Stimulated activated CD4-positive, alpha-beta T cell treated with anti-CD3 and anti-CD28 coated beads, Interleukin-4, amount 100 ng/mL, for 24 hours (primary cell): ENCODE measurements around the gene RHBDF2.

Experiments
- DNase-seq: peaks from one replicate; pipeline ENCODE4 v3.0.0-alpha.2; 2020

Gene RHBDF2

DNA sequence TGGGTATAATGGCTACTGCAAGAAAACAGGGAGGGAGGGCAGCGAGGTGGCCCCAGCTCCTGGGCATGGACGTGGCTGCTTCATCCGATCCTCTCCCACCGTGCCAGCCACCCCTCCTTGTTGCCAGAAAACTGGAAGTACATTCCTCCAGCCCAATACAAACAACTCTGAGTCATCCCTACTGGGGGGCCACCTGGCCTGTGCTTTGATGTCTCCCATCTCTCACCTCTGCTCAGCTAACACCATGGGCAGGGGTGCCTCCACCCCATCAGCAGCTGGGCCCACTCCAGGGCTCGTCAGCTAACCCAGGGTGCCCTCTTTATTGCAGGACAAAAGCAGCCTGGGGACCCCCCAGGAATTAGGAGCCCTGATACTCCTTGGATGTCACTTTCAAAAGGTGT is 2.0 kb downstream of the RHBDF2 start:
- DNase-seq, result no peak

DNA sequence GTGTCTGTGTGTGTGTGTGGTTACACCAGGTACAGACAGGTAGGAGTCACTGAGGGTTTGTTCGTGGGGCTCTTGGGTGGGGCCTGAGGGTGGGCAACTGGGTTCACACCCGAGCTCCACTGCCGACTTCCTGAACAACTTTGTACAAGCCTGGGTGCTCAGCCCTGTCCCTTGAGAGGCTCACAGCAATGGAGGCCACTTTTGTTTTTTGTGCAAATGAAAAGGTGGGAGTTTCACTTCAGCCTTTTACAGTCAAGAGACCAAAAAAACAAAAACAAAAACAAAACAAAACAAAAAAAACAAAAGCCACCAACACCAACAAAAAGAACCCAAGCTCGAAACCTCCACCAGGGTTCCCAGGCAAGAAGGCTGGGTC is 2.4 kb downstream of the RHBDF2 start:
- DNase-seq, result no peak

DNA sequence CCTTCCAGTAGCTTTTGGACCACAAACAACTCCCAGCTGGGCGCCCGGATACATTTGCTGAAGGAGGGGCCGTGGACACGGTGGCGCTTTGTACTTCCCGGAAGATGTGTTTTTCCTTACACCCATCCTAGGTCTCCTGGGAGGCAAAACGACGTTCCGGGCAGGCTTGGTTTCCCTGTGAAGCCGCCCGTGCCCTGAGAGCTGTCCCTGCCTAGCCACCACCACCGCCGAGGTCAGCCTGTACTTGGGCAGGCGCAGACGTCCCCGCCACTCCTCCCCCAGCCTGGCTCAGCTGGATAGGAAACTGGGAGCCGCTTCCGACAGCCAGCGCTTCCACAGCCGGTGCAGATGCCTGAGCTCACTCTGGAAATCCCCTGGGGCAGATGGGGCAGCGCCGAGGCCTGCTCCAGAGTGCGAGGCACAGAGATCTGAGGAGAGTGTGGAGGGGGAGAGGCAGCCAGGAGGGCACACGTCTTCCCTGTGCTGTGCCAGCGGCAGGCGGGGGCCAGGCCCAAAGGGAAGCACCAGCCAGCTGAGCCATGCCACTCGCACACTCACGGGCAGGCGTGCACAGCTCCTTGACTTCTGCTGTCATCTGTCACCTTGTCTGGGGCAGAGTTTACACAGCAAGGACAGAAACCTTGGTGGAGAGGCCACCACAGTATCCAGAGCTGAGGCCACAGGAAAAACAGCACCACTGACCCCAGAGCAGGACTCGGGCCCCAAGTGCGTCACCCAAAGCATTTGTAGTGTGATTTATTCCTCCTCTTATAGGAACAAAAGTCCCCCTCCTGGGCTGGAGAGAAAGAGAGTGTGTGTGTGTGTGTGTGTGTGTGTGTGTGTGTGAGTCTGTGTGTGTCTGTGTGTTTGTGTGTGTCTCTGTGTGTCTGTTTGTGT is 3.0 kb downstream of the RHBDF2 start:
- no peak for DNase-seq

DNA sequence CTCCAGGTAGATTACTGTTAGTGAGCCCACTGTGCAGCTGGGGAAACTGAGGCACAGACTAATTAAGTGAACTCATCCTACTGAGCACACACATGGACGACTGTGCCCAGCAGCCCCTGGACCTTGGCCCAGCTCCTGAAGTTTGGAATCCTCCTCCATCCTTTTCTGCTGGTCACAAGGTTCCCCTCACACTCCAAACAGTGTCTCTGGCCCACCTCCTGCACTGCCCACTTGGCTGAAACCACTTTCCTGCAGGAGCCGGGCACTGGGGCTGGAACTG is 3.6 kb downstream of the RHBDF2 start:
- no peak for DNase-seq

DNA sequence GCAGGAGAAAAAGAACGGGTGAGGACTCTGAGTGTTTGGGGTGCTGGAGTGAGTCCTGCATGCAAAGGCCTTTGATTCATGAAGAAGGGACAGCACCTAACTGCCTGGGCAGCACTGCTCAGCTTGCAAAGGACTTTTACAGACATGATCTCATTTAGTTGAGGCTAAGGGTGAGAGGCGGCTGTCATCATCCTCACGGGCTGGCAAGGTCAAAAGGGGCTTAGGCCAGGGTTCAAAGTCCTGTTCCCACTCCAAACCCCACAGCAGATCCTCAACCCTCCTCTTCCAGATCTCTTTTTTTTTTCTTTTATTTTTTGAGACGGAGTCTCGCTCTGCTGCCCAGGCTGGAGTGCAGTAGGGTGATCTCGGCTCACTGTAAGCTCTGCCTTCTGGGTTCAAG is 4.8 kb downstream of the RHBDF2 start:
- no peak for DNase-seq

DNA sequence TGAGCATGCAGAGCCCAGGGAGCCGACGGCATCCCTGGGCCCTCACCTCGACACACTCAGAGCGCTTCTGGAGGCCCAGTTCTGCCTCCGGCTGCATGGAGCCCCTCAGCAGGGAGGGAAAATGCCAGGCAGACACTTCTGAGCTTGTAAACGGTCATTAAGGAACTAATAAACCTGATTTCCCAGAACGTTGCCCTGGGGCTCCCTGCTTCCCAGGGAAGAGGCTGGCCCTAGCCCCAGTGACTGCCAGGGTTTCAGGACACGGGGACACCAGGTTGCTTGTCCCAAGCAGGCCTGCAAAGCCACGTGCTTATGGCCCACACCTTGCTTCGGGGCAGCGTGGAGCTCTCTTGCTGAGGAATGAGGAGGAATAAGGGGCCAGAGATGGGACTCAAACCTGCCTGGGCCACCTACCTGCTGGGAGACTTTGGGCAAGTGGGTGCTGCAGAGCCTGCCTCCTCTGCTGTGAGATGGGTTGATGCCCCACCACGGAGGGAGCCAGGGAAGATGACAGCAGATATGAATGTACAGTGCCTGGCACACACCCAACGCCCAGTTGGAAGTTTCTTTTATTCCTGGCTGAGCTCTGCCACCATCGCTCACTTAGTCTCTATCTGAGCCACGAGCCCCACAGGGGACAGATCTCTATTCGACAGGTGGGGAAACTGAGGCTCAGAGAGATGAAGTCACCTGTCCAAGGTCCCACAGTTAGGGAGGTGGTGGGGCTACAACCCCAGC is 5.4 kb downstream of the RHBDF2 start:
- no peak for DNase-seq

DNA sequence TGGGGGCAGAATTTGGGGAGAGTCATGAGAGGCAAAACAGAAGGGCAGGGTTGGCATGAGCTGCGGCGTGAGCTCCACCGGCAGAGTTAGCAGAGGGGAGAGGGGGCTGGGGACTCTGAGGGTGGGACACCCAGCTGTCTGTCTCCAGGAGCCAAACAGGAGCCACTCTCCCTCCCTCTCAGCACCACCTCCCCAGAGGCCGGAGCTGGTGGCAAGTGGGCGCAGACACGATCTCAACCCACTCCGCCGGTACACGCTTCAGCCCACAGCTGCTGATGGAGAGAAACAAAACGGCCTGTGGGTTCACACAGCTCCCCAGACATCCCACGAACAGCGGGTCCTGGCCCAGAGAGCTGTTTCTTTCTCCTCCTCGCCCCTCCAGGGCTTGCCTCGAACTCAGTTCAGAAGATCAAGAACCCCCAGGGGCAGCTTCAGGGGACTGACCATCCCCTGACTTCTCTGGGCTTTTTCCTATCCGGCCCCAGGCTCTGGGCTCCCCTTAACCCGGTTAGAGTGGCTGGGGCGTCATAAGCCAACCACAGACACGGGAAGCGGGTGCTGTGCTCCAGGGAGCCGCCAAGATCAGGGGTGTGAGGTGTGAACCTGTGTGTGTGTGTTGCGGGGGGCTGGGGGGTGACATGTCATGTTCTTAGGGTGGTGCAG is 7.6 kb downstream of the RHBDF2 start:
- no peak for DNase-seq

DNA sequence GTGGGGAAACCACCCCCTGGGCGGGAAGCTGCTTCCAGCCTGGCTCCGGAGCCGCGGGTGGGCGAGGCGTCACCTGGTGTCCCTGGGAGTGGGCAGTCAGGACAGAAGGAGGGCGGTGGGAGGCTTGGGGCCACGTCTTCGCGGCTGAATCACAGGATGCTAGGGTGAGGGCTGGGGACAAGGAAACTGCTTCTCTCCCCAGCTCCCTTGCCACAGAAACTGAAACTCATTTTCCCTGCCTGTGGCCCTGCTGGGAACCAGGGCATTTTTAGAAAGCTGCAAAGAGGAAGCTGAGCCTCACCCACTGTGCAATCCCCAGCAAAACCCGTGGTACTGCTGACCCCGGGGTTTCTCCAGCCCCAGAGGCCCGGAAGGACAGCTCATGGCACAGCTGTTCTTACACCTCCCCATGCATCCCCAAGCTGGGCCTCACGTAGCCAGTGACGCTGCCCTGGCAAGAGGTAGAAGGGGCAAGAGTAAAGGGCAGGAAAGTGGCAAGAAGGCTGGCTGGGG is 8.2 kb downstream of the RHBDF2 start:
- peak; percentile 40 for DNase-seq

DNA sequence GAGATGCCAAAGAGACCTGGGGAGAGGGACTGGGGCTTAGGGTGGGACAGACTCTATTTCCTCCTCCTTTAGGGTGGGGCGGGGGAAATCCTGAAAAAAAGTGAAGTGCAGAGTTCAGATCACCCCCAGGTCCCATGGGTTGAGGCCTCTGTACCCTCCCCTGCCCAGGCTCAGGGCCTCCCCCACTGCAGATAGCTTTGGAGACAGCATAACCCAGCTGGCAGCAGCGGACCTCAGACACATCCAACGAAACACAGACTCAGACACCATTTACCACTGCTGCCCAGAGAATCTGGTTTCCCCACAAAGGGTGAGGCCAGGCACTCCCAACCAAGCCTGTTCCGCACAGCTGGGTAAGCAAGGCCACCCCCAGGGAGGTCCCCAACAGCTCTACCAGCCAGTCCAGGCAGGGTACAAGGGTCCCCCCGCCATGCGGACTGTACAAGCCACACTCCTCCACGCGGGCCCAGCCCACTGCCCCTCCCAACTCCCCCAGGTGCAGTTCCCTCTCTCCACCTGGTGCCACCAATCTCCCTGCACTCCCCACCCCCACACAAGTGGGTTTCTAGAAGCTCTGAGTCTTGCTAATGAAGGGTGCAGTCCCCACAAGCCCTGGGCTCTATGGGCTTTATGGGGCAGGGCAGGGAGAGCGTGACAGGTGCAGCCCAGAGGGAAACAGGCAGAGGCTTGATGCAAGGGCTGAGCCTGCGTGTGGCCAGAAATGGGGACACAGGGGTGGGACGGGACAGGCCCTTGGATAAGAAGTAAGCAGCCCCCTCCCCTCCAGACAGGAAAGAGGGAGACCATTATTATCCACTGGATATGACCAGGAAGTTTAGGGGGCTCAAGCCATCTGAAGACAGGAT is 8.9 kb downstream of the RHBDF2 start:
- DNase-seq, result no peak

DNA sequence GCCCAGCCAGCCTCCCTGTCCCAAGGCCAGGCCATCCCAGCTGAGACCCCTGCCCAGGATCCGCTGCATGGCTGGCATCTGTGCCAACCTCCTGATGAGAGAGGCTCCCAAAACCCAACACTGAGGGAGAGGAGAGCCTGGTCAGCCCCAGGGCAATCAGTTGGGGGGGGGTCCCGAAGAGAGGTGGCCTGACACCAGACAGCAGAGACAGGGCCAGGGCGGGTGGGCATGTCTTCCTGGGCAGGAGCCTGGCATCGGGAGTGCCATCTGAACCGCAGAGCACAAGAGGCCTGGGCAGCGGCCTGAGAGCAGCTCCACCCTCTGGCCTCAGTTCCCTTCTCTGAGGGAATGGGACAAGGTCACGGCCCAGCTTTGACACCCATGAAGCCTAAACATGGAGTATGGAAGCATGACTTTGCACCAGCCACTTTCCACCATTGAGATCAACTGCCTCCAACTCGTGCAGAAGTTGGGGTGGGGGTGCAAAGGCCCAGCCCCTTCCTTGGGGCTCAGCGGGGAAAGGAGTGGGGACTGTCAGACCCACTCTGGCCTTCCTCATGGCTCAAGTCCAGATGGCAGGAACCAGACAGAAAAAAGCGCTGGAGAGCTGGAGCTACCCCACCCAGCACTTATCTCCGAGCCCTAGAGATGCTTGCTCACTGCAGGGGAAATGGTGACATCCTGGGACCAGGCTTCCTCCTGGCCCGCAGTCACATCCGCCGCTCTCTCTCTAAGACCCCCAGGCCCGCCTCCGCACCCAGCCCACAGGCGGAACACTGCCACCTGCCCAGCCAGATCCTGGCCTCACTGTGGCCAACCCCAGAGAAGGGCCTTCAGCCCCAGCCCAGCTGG is 9.7 kb downstream of the RHBDF2 start:
- no peak for DNase-seq

DNA sequence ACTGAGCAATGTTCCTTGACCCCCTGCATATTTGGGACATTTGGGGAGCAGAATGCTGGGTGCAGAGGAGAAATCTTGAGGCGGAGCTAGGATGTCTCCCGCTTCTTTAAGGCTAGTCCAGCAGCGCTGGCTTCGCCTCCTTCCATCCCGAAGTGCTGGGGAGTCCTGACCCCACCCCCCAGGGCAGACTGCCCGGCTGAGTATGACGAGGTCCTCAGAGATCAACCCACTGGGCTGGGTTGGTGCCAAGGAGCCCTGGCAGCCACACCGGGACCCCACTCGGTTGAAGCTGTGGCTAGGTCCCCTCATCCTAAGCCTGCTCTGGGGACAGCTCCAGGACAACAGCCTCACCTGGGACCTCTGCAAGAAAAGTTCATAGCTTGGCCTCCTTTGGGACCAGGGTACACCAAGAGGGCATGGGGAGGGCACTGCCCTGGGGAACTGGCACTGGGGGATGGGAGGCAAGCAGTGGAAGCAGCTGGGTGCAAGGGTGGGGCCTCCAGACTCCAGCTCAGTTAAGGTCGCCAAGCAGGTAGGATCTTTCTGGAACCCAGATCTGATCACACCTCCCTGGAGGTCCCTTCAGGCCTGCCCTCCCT is 11.0 kb downstream of the RHBDF2 start:
- DNase-seq, result no peak

DNA sequence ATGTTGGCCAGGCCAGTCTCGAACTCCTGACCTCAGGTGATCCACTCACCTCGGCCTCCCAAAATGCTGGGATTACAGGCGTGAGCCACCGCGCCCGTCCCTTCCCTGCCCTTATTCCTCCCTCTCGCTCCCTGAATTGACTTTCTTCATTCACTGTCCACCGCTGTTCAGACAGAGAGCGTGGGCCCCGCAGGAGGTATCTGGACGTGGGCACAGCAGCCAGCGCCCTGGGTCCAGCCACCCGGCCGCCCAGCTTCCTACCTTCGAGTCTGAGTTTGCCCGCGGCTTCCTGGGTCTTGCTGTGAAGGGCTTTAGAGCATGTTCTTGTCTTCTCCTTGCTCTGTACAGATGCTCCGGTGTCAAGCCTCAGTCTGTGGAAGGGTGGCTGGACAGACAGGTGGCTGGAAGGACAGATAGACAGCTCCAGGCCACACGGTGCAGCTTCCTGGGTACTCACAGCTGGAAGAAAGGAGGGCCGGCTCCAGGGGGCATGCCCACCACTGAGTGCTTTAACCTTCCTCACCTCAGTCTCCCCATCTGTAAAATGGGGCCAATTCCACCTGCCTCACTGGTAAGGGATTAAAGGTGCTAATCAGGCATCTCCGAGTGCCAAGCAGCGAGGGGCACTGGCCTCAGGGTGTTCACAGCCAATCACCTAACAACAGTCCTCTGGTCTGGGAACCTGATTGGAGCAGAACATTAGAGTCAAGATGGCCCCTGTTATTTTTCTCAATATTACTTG is 13.6 kb downstream of the RHBDF2 start:
- no peak for DNase-seq

DNA sequence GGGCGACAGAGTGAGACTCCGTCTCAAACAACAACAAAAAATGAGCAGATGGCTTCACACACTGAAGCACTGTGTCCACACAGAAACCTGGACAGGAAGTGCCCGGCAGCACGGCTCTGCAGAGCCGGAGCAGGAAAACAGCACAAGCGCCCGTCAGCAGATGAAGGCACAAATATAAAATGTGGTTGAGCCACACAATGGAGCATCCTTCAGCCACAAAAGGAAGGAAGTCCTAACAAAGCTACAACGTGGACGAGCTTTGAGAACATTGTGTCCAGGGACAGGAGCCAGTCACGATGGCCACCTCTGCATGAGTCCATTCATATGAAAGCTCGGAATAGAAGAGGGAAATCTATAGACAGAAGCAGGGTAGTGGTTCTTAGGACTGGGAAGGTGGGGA is 15.7 kb downstream of the RHBDF2 start:
- no peak for DNase-seq

DNA sequence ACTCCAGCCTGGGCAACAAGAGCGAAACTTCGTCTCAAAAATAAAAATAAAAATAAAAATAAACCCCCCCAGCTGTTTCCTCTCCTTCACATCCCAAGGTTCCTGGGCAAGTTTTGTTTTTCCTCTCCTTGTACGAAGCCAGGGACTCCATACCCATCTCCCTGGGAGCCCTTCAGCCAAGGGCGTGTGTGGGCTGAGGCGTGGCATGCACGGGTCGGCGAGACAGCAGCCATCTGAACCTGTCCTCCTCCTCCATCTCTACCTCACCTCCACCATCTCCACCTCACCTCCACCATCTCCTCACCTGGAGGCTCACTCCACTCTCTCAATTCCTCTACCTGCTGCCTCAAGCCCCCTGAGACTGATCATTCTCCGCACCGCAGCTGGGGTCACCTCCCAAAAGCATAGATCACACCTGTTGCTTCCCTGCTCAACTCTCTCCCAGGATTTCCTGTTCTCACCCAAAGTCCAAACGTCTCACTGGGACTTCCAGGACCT is 16.9 kb downstream of the RHBDF2 start:
- DNase-seq, result no peak

DNA sequence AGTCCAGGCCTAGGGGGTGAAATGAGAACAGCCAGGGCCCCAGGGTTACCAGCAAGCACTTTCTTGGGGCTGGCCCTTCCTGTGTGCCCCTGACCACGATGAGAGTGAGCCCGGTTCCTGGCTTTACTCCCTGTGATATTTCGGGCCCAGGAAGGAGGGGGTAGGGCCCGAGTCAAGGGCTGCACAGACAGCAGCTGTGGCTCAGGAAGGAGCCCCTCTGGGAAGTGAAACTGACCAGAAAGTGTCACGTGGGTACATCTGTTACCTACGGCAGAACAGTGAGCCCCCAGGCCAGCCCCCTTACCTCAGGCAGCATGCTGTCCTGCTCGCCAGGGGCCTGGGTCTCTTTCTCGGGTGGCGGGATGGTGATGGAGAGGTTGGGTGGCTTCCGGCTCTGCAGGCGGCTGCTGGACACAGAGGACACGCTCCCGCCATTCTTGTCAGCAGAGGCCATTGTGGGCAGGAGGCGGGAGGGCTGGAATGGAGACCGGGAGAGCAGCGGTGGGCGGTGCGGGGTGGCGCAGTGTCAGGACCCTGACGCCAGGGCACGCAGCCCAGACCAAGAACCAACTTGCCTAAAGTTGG is 20.1 kb downstream of the RHBDF2 start:
- DNase-seq, result no peak

DNA sequence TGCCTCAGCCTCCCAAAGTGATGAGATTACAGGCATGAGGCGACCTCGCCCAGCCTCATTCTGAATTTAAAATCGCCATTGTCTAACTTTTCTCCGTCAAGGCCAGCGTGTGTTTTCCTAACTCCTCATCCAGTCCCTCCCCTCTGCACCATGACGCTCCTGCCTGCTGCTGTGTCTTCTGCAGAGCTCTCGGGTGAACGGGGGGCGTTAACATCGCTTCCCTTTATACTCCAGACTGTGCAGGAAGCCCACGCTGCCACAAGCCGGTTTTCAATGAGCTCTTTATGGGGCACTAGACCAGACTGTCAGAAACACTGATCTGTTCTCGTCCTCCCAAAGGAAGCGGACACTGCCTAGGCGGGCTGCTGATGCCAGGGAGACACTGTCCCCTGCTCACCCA is 20.6 kb downstream of the RHBDF2 start:
- DNase-seq, result no peak

DNA sequence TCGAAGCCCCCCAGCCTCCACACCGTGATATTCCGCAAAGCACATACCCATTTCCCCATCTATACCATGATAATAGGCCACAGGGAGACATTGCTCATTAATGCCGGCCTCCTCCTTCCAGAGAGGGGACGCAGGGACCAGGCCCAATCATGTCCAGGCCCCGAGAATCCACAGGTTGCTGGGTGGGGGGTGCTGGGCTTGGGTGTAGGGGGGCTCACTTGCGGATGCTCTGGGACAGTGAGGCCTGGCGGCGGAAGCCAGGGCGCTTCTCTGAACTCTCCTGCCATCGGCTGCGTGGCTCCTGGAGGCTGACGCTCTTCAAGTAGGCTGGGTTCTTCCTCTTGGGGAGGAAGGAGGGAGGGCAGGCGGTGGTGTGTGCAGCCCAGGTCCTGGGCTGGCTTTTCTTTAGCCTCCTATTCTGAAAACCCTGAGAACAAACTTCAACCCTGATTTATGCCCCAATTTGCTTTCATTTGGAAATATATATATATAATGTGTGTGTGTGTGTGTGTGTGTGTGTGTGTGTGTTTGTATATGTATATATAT is 21.6 kb downstream of the RHBDF2 start:
- no peak for DNase-seq

DNA sequence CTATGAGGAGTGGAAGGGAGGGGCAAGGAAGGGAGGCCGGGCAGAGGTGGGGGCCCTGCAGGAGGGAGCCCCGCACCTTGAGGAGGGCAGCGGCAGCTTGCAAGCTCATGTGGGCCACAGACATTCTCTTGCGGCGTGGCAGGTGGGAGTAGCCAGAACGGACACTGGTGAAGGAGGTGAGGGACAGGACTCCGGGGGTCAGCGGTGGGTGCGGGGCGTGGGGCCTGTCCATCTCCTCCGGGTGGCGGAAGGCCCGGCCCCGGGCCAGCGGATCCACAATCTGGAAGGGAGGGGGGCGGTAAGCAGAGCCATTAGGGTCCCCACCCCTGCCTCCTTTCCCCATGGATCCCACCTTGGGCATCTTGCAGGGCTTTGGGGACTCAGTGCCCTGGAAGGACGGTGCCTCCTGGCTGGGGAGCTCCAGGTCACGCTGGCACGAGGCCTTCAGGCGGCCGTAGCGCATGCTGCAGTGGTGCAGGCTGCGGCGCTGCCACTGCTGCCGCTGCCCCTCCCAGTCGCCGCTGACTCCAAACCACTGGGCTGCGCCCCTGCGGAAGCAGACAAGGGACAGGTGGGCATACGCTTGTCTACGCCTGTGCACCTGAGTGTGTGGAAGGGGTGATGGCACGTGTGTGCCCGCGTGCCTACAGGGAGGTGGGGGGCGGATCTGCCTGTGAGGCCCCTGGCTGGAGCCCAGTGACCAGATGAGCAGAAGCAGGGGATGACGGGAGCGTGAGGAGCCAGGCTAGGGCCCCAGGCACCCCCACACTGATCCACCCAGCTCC is 22.3 kb downstream of the RHBDF2 start:
- DNase-seq, result no peak

DNA sequence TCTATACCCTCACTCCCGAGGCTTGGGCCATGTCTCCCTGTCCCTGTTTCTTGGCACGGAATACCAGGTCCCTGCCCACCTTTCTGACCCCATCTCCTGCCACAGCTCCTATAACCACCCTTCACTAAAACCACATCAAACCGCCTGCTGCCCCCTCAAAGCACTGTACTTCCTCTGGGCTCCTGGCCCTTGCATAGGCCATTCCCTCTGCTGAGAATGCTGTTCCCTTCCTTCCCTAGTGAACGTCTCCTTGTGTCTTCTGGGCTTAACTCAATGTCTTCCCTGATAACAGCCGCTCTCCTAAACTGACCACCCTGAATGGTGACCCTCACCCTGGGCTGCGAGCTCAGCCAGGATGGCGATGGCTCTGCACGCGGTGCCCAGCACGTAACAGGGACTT is 23.1 kb downstream of the RHBDF2 start:
- no peak for DNase-seq
